HG02885 (cell line): ENCODE results near the gene RARB.

Source experiments
- ATAC-seq: cut with Tn5 transposase; IDR thresholded peaks from one replicate; pipeline ENCODE4 v1.9.1; 2021; ENCODE audit warnings: mild to moderate bottlenecking; ENCODE audit not compliant: unreplicated experiment, poor library complexity

RARB gene

DNA sequence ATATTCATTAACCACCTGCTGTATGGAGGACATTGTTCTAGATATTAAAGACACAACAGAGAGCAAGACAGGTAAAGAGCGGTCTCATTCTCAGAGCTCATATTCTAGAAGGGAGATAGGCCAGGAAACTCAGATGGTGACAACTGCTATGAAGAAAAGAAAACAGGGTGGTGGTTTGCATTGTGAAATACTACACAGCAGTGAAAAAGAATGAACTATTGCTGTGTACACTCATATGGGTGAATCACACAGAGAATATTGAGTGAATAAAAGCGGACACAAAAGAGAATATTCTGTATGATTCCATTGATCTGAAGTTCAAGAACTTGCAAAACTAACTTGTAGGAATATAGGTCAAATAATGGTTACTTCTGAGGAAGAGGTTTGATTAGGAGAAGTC is 159.9 kb downstream of the RARB start:
- ATAC-seq: no peak

DNA sequence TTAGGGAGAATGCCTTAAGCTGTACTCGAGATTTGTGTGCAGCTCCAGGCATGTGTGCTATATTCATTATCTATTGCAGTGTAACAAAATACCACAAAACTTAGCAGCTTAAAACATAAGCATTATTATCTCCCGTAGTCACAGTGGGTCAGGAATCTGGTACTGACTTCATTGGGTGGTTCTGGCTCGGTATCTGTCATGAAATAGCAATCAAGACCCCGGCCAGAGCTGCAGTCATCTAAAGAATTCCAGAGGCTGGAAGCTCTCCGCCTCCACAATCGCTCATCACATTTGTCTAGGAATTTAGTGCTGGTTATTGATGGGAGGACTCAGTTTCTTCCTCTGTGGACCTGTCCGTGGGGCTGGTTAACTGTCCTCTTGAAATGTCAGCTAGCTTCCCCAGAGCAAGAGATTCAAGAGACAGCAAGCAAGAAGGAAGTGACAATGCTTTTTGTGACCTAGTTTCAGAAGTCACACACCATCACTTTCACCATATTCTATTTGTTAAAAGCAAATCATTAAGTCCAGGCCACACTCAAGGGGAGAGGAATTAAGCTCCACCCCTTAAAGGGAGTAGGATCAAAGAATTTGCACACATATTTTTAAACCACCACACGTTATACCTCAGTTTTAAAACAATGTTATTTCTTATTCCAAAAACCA is 160.5 kb downstream of the RARB start:
- ATAC-seq: no peak

DNA sequence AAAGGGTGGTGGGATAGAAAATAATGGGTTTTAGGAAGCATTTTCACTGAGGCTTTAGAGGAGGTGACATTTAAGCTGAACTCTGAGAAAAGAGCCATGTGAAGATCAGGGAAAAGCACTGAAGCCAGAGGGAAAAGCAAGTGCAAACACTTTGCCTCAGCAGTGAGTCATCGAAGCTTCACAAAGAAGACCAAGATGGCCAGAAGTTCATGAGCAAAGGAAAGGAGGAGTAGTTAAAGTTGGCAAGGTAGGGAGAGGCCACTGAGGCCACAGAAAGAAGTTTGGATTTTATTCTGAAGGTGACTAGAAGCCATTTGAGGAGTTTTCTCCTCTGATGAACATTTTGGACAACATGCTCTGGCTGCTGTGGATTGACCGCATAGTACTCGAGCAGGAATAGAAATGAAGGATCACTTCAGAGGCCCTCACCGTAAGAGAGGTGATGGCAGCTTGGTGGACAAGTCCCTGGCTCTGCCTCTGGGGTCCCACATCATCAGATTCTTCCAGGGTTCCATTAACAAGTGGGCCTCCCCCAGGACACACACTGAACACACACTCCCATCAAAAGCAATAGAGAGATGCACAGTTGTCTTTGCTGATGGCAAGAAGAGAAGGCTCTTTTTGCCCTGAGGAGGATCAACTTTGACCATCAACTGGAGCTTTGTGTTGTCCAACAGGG is 161.2 kb downstream of the RARB start:
- ATAC-seq: no peak

DNA sequence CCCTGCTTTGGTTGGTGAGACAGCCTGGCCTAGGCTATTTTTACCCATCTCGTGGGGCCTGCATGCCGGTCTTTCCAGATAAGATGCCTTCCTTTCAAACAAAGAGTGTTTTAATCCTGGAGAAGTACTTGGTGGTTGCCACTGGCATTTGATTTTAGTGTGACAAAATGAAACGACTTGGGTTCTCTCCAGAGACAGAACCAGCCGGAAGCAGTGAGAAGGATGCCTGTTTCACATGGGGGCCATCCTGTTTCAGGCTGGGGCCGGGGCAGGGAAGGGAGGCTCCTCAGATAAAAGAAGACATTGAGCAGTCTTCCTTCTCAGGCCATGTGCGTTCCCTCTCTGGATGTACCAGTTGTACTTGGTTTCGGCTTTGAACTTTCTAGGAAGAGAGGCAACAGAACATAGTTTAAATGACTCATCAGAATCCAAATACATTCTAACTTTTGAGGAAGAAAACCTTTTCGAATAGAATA is 161.8 kb downstream of the RARB start:
- no peak for ATAC-seq

DNA sequence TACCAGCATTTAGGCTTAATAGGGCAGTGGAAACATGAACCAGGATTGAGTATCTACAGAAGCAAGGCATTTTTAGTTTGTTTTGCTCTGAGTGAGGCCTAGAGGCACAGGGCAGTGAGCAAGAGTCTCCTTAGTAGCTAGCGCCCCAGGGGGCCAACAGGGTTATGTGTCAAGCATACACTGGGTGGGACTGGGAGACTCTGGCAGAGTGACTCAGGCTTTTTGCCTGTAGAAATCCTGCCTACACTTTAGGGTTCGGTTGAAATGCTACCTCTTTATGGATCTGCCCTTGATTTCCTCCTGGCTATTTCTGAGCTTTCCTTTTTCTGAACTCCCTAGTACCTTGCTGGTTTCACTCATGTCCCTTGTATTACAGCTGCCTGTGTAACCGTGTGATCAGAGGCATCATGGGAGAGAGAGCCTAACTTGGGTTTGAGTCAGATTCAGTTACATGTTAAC is 164.5 kb downstream of the RARB start:
- ATAC-seq: peak; percentile 34

DNA sequence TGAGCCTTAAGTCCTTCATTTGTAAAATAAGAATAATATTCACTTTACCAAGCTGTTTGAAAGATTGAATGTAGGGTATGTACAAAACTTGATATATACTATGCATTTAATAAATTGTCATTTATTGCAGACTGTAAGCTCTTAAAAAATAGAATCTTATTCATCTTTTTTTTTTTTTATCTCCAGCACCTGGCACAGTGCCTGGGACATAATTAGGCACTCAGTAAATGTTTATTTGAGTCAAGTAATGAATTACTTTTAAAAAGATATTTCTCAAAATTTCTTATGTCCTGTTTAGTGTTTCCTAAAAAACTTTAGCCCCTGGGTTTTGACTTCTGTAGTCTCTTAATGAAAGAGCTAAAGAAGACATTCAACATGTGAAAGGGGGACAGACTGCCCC is 164.9 kb downstream of the RARB start:
- ATAC-seq: no peak

DNA sequence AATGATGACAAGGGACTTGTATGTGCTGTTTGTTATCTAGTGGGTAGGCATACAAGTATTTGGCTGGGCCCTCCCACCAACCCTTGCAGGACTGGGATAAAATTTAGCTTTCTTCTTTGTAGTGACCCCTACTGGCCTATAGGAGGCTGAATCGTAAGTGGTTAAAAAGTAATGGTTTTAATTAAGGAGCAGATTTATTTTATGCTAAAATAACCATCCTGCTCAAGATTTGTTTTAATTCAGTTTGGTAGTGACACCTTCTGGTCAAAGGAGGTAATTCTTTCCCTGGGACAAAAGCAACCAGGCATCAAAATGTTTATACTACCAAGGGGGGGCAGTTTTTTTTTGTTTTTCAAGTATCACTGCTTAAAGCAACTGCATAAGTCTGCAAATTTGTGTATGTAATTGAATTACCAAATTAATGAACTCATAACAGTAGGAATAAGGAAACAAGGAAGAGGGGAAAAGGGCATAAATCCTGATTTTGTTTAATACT is 166.0 kb downstream of the RARB start:
- peak; percentile 58 for ATAC-seq

DNA sequence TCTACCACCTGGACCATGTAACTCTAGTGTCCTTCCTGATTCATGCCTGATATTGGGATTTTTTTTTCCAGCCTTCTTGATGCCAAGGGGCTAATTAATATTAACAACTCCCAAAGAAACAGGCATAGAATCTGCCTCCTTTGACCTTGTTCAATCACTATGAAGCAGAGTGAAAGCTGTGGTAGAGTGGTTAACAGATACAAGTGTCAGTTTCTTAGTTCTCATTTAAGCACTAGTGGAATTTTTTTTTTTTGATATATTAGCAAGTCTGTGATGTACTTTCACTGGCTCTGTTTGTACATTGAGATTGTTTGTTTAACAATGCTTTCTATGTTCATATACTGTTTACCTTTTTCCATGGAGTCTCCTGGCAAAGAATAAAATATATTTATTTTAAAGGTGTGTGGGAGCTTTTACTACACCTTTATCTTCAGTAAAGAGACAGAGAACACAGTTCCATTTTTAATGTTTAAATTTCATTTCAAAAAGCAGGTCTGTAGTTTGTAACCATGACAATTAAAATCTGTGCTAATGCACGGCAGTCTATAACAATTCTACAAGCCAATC is 169.6 kb downstream of the RARB start:
- no peak for ATAC-seq

DNA sequence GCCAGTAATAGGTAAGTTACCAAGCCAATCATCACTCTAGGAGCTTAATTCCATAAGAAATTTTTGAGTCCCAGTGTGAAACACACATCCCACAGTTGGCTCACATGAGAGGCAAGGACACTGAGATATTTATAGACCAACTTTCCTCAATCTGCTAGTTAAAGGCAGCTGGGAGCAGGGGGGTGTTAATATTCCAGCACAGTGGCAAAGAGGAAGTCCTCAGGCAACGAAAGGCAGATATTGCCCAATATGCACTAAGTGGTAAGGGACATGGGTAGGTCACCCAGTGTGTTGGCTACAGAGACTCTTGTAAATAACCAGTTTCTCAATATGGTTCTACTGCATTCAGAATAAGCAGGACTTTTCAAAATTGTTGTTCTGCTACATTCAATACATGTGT is 175.6 kb downstream of the RARB start:
- ATAC-seq: no peak

DNA sequence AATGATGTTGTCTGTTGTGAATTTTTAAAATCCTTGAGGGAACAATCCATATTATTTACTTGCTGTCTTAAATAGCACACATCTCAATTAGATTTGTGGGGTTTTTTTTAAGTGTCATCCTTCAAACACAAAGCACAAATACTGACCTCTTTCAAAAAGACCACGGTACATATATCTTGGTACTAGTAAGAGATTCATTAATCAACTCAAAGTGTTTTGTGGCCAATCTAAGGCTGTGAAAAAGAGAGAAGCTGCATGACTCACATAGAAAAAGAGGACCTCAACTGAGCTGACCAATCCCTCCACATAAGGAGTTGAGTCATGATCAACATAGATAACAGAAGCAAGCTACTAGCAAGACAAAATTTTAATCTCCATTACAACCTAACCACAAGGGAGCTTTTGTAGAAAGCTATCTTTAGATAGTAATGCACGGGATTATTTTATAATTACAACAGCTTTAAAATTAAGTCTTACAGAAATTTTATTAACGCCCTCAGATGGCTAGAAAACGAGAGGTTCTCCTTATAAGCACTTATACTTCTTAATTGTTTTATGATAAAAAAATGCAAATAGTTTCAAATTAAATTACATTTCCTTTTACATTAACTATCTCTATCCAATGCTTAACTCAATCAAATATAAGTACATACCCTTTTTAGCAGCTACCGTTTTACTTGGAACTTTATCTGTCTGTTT is 176.2 kb downstream of the RARB start:
- no peak for ATAC-seq

DNA sequence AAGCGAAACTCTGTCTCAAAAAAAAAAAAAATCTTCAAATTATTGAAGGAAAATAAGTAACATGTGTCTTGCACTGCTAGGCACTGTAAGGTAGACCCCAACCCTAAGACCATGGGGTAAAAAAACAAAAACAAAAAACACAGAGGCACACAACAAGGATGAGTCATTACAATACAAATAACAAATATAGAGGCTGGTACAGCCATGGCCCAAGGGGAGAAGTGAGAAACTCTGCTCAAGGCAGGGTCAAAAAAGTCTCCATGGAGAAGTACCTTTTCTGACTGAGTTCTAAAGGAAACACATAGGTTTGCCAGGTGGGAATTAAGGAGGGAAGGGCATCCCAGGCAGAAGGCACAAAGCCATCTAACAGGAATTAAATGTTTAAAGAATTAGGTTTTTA is 182.1 kb downstream of the RARB start:
- peak; percentile 60 for ATAC-seq

DNA sequence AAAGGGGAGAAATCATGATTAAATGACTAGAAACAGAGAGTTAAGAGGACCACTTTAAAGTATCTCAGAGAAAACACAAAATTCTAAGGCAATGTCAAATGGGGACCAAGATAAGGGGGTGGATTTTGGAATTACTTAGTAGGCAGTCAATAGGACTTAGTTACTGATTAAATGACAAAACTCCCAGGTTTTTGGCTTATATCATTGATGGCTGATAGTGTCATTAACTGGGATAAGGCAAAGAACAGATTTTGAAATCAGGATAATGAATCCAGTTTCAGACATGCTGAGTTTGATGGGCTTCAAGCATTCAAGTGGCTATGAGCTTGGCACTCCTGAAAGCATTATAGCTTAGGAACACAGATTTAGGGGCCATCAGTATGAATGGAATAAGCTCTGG is 182.7 kb downstream of the RARB start:
- ATAC-seq: no peak

DNA sequence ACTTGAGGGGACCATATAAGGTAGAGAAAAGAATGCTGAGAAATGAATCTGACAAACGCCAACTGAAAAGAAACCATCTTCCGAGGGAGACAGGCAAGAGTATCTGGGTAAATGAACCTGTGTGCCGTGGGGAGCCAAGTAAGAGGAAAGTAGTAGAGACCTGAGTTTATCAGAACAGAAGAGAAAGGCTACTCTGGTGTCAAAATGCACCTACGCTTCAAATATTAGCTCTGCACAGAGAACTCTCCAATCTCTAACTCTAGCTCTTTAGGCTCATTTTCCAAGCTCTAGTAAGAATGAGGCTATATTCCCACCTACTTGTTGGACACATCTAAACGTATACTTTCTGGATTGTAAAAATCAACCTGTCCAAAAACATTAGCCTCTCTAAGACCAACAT is 183.1 kb downstream of the RARB start:
- no peak for ATAC-seq

DNA sequence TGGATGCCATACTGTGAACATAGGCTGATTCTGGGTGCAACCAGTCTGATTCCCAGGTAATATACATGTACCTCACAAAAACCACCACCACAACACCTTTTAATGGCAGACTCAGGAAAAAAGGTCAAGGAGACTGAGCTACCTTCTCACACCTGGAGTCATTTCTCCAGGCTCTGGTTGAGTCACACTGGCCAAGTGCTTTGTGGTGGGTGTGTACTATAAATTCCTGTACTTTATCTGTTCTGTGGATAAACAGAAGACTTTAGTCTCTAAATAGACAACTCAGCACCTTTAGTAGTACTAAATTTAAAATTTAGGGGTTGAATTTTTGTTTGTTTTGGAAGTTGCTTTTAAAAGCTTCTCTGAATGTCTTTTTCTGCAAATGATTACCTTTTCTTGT is 190.0 kb downstream of the RARB start:
- ATAC-seq: no peak

DNA sequence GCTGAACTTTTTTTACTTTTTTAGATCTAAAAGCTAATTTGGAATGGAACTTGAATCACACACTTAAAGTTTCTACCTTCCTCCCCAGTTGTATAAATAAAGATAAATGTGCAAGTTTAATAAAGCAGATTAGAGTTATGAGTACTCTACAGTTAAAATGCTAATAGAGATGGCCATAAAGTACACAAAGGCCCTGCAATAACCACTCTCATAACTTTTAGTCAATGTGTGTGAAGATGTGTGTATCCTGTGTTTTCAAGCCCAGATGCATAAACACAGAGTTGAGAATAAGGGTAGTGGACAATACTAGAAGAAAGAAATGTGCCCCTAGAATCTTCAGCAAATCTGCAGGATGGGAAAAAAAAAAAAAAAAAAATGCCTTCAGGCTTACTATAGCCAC is 191.3 kb downstream of the RARB start:
- no peak for ATAC-seq

DNA sequence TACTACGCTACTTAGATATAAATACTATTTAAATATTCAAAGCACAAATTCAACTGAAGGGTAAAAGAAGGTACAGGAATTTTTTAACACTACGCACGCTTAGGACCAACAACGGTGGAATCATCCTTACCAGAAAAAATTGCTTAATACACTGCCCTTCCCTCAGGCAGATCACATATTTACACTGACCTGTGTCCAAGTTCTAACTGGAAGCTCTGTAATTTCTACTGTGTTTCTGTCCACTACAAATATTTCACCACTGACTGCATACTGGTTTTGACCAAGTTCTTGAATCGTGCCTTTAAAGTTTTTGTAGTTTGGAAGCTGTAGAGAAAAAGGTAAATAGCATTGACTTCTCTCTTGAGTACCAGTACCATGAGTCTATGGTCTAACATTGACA is 192.4 kb downstream of the RARB start:
- no peak for ATAC-seq

DNA sequence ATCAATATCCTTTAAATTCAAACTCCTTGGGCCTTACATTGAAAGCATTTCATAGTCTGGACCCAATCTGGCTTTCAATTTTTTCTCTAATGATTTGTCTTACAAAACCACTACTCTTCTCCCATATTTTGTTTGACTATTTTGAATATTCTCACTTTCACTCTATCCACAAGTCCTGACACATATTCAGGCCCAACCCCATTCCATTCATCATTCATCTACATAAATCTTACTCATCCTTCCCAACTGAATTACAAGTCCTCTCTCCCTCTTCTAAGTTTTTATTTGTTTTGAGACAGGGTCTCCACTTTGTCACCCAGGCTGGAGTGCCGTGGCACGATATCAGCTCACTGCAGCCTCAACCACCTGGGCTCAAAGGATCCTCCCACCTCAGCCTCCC is 193.0 kb downstream of the RARB start:
- ATAC-seq: no peak

DNA sequence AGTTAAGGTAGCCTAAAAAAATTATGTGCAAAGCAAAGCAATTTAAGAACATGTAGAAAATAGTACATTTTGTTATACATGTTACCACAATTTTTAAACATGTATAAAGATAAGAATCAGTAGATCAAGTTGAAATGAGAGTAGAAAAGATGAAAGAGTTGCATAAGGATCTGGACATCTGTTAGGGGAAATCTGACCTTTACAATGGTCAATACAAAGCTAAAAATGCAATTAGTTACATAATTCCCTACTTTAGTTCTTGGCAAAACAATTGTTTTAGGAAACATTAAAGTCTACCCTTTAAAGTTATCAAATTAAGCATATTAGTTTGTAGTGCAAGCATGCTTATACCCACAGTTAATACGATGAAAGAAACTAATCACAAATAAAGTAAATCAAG is 203.9 kb downstream of the RARB start:
- ATAC-seq: no peak

DNA sequence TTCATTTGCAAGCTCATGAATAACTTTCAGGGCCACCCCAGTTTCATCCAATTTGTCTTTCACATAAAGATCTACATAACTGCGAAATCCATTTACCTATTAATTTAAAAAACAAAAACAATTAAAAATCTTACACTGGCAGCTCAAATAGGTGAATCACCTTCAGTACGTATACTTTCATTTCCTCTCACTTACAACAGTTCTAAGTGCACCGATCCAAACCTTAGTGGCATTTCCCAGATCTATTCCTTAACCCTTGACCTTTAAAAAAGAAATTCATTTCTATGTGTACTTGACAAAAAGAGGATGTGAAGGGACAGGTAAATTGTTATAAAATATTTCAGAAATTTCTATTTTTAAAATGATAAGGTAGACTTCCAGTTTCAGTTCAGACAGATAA is 205.9 kb downstream of the RARB start:
- ATAC-seq: no peak

DNA sequence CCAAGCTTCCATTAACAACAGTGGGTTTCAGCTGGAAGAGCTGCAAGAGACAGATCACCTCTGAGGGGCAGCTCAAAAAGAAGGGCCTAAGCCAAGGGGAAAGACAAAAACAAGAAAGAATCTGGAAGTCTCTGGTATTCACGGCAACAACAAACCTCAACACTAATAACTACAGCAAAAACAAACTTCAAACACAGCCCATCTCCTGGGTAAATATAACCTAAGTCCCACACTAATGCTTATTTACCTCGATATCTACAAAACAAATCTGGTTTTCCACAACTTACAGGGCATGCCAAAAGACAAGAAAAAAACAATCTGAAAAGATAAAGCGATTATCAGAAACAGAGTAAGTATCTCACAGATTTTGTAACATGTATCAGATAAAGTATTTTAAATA is 207.0 kb downstream of the RARB start:
- ATAC-seq: no peak
